Thyroid gland (tissue), 4 donors: ENCODE measurements around the gene EMC6. TPM values are rescaled to one million over a fixed set of nuclear protein-coding genes. Genes with fewer than 3 reads are reported as not detected.
A peak's percentile ranks its signal among the peaks of the same experiment; 100 is the strongest.

Source experiments
- DNase-seq, 2 donors: peaks; one replicate each; pipeline ENCODE4 v3.0.0-alpha.2; 2019
- H3K27ac ChIP-seq, 3 donors: fragments of 200-600 bp; sonication (generic); 1 replicate in 2 of 3; 2 replicates in 1 of 3; pipeline ENCODE4 v1.5.1; 2016 to 2019; ENCODE audit warnings: mild to moderate bottlenecking in 1 of 3, moderate library complexity in 1 of 3
- H3K27me3 ChIP-seq: fragments of 200-600 bp; sonication (generic); one replicate; pipeline ENCODE4 v1.5.1; 2019
- H3K36me3 ChIP-seq, 2 donors: fragments of 200-600 bp; sonication (generic); one replicate each; pipeline ENCODE4 v1.5.1; 2016 to 2019
- H3K4me1 ChIP-seq, 2 donors: fragments of 200-600 bp; sonication (generic); one replicate each; pipeline ENCODE4 v1.5.1; 2017 to 2019
- H3K4me3 ChIP-seq, 3 donors: fragments of 200-600 bp; sonication (generic); replicated peaks in 1 of 3; 1 replicate in 2 of 3; 2 replicates in 1 of 3; pipeline ENCODE4 v1.5.1; 2016; ENCODE audit warnings: mild to moderate bottlenecking in 1 of 3
- H3K9me3 ChIP-seq: fragments of 200-600 bp; sonication (generic); one replicate; pipeline ENCODE4 v1.5.1; 2017
- CTCF ChIP-seq, 6 experiments: fragments of 200-600 bp in 3 of 6; fragments of 450-650 bp in 3 of 6; sonication (generic) in 3 of 6; IDR thresholded peaks; one replicate each; pipeline ENCODE4 v1.5.1; 2016 to 2019; ENCODE audit warnings: antibody characterized with exemption in 6 of 6, mild to moderate bottlenecking in 2 of 6, inconsistent platforms in 1 of 6, moderate library complexity in 1 of 6
- POLR2A ChIP-seq, 2 donors: fragments of 450-650 bp; IDR thresholded peaks; one replicate each; pipeline ENCODE4 v1.6.1; 2017; ENCODE audit warnings: antibody characterized with exemption in 2 of 2, mild to moderate bottlenecking in 2 of 2, moderate library complexity in 1 of 2
- WGBS, 2 donors: methylation state at CpG; one replicate each; pipeline ENCODE4 v1.1.5; 2017; 5-methylcytosine and 5-hydroxymethylcytosine counted together
- intact Hi-C: fragments of 100-400 bp; cut with DNase I; formaldehyde crosslinking; loops from one replicate; pipeline ENCODE4 v1.15.1; 2023
- total RNA-seq, 4 donors: library from RNA; depleted of rRNA; stranded (reverse); fragments of >200 nt; gene quantifications; one replicate each; pipeline ENCODE4 v1.2.3, GENCODE V29; 2016

EMC6 gene
- total RNA-seq, 4 donors from 2014 or later, result 4.1 to 17.3 (median 11.5) TPM

GRCh38 chr17:3636908-3637373 lies 31.7 kb upstream of the EMC6 start:
- H3K27me3 ChIP-seq, result no peaks in the 10 kb centered on the region
- no peaks in the 10 kb centered on the region for H3K36me3 ChIP-seq
- intact Hi-C loops, result no loop called here
- WGBS, 2 donors, result 1 to 3% methylated on average over 12 to 15 of the region's 31 CpGs
- DNase-seq, result no peak
- H3K4me3 ChIP-seq, result peak overlapping the region; percentile 3 to 95 (median 60)
- H3K4me1 ChIP-seq, result peaks cover 7 to 8% of the 10 kb centered on the region in 2 donors
- TF ChIP-seq POLR2A (IDR thresholded peaks at IDR 0.05) (no peak), CTCF (IDR thresholded peaks at IDR 0.05) (no peak)
- peak overlapping the region in 2 of 3 donors; percentile 93 to 98 for H3K27ac ChIP-seq
- H3K9me3 ChIP-seq, result no peaks in the 10 kb centered on the region

- H3K27ac ChIP-seq, result no peak overlapping the region
- 66 to 71% methylated on average over 7 of the region's 7 CpGs for WGBS, 2 donors
Measured at GRCh38 chr17:3639981-3640596, 28.5 kb upstream of the EMC6 start.

GRCh38 chr17:3641014-3641413 lies 27.6 kb upstream of the EMC6 start:
- no peaks in the 10 kb centered on the region for H3K9me3 ChIP-seq
- no peaks in the 10 kb centered on the region for H3K27me3 ChIP-seq
- no peak overlapping the region for H3K4me3 ChIP-seq
- H3K4me1 ChIP-seq, result peaks cover 7 to 8% of the 10 kb centered on the region in 2 donors
- DNase-seq, result no peak
- H3K27ac ChIP-seq, result no peak overlapping the region
- 81 to 83% methylated on average over 3 of the region's 3 CpGs for WGBS, 2 donors
- no peak for TF ChIP-seq CTCF (IDR thresholded peaks at IDR 0.05)
- TF ChIP-seq POLR2A (IDR thresholded peaks at IDR 0.05), result no peak
- intact Hi-C loops, result no loop called here
- no peaks in the 10 kb centered on the region for H3K36me3 ChIP-seq

More at GRCh38 chr17:3639981-3640596, 28.5 kb upstream of the EMC6 start:
- H3K27me3 ChIP-seq, result no peaks in the 10 kb centered on the region
- no peak for DNase-seq
- peaks cover 7 to 8% of the 10 kb centered on the region in 2 donors for H3K4me1 ChIP-seq
- intact Hi-C loops, result no loop called here
- H3K4me3 ChIP-seq, result no peak overlapping the region
- H3K36me3 ChIP-seq, result no peaks in the 10 kb centered on the region
- no peaks in the 10 kb centered on the region for H3K9me3 ChIP-seq
- no peak for TF ChIP-seq CTCF (IDR thresholded peaks at IDR 0.05)
- TF ChIP-seq POLR2A (IDR thresholded peaks at IDR 0.05), result no peak

GRCh38 chr17:3641717-3642486 lies 26.7 kb upstream of the EMC6 start:
- Histone ChIP-seq H3K9me3 (no peaks in the 10 kb centered on the region), H3K4me1 (peaks cover 7 to 8% of the 10 kb centered on the region in 2 donors), H3K27ac (no peak overlapping the region), H3K4me3 (no peak overlapping the region), H3K36me3 (no peaks in the 10 kb centered on the region), H3K27me3 (no peaks in the 10 kb centered on the region)
- intact Hi-C loops, result no loop called here
- 76 to 94% methylated on average over 19 of the region's 19 CpGs for WGBS, 2 donors
- TF ChIP-seq CTCF (IDR thresholded peaks at IDR 0.05), result no peak
- no peak for TF ChIP-seq POLR2A (IDR thresholded peaks at IDR 0.05)
- no peak for DNase-seq

- no peak for DNase-seq
- TF ChIP-seq CTCF (IDR thresholded peaks at IDR 0.05) (no peak), POLR2A (IDR thresholded peaks at IDR 0.05) (no peak)
- Histone ChIP-seq H3K27me3 (no peaks in the 10 kb centered on the region), H3K27ac (no peak overlapping the region), H3K4me3 (no peak overlapping the region), H3K9me3 (no peaks in the 10 kb centered on the region), H3K4me1 (no peaks in the 10 kb centered on the region), H3K36me3 (peaks cover 0 to 3% of the 10 kb centered on the region in 2 donors)
- 93 to 95% methylated on average over 4 of the region's 4 CpGs for WGBS, 2 donors
- intact Hi-C loops, result no loop called here
Measured at GRCh38 chr17:3643889-3644349, 24.7 kb upstream of the EMC6 start.
